GM10266 (cell line): Measurements from ENCODE around the gene NEGR1.

Source experiments
- DNase-seq: peaks from one replicate; pipeline ENCODE4 v3.0.0; 2012; ENCODE audit errors: extremely low spot score
- TF ChIP-seq, protein P1 (sequence below): IDR thresholded peaks from 2 replicates; pipeline ENCODE4 v1.5.1; 2012; ENCODE audit warnings: mild to moderate bottlenecking, low read depth; ENCODE audit not compliant: control insufficient read depth, insufficient read depth; ENCODE audit errors: missing control alignments

The NEGR1 gene

DNA sequence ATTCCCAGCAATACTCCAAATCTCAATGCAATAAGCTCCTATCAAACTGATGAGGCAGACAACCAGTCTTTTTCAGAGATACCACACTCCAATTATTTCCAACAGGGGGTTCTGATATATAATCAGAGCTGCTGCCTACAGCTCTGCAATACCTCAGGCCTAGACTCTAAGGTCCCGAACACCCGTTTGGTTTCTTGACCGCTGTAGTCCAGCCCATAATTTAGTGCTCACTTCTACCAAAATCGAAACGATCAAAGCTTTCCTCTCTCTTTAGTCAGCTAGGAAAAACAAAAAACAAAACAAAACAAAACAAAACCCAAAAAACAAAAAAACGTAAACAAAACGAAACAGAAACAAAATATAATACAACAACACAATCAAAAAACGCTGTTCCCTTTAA, 453.0 kb downstream of the NEGR1 start:
- DNase-seq: no peak
- TF ChIP-seq, protein P1, sequence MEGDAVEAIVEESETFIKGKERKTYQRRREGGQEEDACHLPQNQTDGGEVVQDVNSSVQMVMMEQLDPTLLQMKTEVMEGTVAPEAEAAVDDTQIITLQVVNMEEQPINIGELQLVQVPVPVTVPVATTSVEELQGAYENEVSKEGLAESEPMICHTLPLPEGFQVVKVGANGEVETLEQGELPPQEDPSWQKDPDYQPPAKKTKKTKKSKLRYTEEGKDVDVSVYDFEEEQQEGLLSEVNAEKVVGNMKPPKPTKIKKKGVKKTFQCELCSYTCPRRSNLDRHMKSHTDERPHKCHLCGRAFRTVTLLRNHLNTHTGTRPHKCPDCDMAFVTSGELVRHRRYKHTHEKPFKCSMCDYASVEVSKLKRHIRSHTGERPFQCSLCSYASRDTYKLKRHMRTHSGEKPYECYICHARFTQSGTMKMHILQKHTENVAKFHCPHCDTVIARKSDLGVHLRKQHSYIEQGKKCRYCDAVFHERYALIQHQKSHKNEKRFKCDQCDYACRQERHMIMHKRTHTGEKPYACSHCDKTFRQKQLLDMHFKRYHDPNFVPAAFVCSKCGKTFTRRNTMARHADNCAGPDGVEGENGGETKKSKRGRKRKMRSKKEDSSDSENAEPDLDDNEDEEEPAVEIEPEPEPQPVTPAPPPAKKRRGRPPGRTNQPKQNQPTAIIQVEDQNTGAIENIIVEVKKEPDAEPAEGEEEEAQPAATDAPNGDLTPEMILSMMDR: no peak

DNA sequence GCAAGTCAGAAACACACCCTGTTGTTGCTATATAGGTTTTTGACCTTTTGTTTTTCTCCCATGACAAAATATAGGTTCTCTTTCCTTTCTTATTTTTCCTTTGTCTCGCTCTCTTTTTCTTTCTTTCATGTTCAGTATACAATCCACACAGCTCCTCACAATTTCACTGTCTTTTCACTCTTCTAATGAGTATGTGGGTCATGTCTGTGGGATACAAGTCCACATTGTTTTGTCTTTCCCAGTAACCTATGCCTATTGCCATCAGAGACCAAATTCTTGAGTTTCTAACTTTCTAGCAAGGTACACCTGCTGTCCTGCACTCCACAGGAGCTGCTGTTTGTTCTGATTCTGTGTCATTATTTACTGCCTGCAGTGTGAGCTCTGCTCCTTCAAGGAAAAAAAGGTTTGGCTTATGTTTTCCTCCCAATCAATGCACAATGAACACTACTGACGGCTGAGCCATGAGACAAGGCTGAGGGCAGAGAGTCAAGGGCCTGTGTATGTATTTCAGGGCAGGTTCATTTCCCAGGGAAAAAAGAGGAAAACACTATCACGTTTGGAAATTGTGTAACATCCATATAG, 453.8 kb downstream of the NEGR1 start:
- TF ChIP-seq, protein P1: no peak
- DNase-seq: no peak

DNA sequence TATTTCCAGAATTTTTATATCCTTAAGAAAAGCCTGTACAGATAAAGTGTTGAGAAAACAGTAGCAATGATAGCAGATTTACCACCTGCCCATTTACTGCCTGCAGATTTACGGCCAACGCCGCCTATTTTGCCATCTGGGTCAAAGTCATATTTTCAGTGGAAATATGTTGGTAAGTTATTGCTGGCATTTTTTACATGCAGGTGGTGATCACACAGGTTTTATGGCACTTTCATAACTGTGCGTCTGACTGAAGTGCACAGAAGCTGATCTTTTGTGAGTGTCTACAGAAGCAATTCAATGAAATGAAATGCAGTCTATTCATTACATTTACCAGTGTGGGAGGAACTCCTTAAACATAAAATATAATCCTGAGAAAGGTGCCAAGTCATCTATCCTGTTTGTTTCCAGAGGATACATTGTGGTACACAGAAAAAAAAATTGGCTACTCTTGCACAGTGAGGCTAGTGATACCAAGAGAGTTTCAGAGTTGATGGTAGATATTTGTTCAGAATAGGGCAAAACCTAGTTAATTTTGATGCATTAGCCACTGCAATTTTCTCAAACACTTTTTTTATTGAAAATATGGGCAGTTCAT, 458.5 kb downstream of the NEGR1 start:
- TF ChIP-seq, protein P1: no peak
- DNase-seq: no peak

DNA sequence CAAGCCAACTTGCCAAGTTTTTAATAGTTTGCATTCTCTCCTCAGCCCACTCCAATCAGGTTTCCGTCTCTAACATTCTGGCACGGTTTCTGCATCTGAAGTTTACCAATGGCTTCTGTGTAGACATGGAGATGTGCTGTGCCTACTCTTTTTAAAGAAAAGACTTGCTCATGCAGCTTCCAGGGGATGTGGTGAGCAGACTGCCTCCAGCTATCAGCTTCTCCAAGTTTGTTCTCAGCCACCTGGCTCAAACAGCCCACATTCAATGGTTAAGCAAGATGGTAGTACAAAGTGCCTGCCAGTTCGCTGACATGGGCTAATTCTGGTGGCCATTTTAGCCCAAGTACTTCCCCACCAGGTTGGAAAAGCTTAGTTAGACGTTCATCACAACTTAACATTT, 465.3 kb downstream of the NEGR1 start:
- TF ChIP-seq, protein P1: no peak
- no peak for DNase-seq

DNA sequence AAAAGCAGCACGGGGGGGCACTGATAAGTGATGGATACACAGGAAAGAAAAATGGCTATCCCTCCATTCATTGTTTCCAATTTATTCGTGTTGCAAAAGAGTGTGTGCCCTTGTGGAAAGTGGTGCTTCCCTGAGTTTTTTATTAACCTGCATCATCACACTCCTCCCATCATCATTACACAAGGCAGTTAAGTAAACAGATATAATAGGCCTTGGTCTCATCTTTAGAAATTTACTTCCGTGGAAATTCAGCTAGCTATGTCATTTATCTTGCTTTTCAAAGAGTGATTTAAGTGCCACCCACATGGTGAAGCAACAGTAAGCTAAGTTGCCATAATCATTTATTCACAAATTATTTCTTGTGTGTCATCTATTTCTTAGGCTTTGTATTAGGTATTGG, 473.3 kb downstream of the NEGR1 start:
- no peak for DNase-seq
- TF ChIP-seq, protein P1: no peak

DNA sequence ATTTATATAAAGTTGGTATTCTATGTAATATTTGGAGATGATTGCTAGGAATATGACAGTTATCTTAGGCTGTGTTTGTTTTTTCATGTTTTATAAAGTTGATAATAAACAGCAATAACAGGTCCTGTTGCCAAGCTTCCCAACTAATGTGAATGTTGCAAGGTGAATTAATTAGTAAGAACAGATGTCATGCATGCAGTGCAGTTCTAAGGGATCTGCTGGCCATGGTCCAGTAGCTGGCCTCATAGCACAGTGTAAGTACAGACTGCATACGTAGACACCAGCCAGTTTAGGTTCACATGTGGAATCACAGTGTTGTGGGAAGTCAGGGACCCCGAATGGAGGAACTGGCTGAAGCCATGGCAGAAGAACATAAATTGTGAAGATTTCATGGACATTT, 478.2 kb downstream of the NEGR1 start:
- DNase-seq: no peak
- TF ChIP-seq, protein P1: no peak

DNA sequence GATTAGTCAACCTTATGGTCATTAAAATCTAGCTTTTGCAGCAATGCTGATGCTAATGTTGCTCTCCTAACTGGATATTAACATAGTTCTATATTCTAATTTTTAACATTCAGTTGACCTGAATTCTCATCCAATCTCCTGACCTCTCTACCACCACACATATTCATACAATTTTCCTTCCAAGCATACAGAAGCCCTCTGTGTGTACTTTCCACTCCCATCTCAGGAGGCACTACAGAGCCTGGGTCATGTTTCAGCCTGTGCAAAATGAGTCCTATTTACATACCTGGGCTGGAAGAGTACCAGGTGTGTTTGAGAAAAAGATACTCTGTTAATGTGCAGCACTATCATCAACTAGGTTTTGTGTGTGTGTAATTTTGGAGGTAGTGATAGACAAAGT, 486.3 kb downstream of the NEGR1 start:
- DNase-seq: no peak
- TF ChIP-seq, protein P1: no peak
